ENCODE data around the gene MLLT6.

GRCh38 chr17:38761612-38762011 is 56.5 kb downstream of the MLLT6 start:
- TF ChIP-seq CTCF (IDR thresholded peaks at IDR 0.05; ENCODE audit: low read depth, low read length), result peak; percentile 46
- no peak for TF ChIP-seq EZH2phosphoT487 (IDR thresholded peaks at IDR 0.05; ENCODE audit: low read depth)

All from OCI-LY3 (cell line).